ENCODE data around the gene GABRE. TPM values are rescaled to one million over a fixed set of nuclear protein-coding genes. Genes with fewer than 3 reads are reported as not detected.

The GABRE gene, protein sequence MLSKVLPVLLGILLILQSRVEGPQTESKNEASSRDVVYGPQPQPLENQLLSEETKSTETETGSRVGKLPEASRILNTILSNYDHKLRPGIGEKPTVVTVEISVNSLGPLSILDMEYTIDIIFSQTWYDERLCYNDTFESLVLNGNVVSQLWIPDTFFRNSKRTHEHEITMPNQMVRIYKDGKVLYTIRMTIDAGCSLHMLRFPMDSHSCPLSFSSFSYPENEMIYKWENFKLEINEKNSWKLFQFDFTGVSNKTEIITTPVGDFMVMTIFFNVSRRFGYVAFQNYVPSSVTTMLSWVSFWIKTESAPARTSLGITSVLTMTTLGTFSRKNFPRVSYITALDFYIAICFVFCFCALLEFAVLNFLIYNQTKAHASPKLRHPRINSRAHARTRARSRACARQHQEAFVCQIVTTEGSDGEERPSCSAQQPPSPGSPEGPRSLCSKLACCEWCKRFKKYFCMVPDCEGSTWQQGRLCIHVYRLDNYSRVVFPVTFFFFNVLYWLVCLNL
- total RNA-seq = 11.8 and 20.2 TPM in 2 replicates

DNA sequence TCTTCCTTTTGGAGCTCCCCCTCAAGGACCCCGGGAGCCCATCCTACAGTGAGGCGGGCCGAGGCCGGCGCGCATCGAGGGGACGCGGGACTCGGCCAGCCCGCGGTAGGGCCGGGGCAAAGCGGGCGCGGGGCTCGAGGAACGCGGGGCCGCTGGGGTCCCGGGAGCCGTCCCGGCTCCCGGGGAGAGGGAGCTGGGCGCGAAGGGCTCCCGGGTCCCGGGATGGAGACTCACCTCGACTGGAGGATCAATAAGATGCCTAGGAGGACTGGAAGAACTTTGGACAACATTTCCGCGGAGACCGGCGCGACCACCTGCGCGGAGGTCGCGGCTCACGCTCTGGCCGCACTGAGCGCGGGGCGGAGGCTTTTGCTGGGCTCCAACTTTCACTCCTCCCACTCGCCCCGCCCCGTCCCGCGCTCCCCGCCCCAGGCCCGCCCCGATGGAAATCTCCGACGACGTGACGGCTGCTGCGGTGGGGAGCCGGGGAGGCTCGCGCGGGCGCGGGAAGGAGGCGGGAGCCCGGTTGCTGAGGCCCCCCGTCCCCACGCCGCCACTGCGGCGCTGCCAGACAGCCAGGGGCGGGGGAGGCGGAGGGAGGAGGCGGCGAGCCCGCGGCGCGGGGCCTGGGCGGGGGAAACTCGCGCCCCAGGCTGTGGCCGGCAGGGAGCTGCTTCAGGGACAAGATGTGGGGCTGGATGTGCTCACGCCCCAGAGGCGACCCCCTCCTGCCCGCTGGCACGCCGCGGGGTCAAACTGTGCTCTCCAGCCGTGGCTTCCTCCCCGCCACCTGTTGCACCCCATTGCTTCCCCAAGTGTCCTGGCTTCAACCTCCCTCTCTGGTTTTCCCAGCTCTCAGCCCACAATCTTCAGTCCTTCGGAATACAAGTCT, at the start of gene GABRE:
Gene GABRE (minus strand): TSS at position 341 of the 892 bp plus-strand sequence. CDS start 51 bp downstream, at position 290.

DNA sequence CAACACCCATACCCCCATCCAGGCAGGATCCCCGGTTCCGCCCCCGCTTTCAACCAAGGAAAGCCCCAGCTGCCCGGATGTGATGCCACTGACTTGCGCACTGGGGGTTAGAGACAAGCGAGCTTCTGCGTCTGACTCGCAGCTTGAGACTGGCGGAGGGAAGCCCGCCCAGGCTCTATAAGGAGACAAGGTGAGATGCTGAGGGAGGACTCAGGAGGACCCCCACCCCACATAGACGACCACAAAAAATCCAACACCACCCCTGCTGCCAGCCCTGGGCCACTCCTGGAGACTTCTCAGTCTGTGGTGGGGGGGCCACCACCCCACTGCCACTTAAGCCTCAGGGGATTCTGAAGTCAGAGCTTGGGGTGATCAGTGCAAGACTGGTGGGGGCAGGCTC, 61.7 kb downstream of the GABRE start, which contains the start of gene MAGEA4:
Gene MAGEA4 (plus strand): TSS at position 110 of the 400 bp plus-strand sequence. CDS start 10,776 bp downstream, outside the sequence.

Other genes with a start within 250 kb of the GABRE start
- gene CNGA2, start 239.9 kb downstream of the GABRE start, total RNA-seq = not detected in 2 replicates
- not detected in 2 replicates for gene MAGEA4, start 61.8 kb downstream of the GABRE start, total RNA-seq
- not detected in 2 replicates for gene MAGEA10, start 163.9 kb upstream of the GABRE start, total RNA-seq